ENCODE results near the gene MRPS27. TPM values are rescaled to one million over a fixed set of nuclear protein-coding genes. Genes with fewer than 3 reads are reported as not detected.

The MRPS27 gene
- polyA plus RNA-seq, 2 of the 4 experiments (the other 2 are of a cell fraction), result 81.0 to 141 TPM

DNA sequence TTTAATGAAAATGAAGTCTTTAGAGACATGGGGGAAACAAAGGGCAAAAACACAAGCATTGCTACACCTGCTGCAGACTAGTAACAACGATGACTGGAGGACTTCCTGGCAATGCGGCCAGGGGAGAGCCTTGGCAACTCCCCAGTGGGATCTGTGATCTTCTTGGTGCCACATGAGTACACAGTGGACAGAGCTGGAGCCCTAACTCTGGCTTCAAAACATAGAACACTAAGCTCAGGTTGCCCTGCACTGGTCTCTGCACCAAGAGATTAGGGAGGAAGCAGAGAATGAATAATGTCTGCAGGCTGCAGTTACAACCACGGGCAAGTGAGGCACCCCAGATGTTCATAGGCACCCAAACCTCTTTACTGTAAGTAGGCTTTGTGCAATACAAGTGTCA is 91.1 kb downstream of the MRPS27 start (continued):
- TF ChIP-seq, protein P1, sequence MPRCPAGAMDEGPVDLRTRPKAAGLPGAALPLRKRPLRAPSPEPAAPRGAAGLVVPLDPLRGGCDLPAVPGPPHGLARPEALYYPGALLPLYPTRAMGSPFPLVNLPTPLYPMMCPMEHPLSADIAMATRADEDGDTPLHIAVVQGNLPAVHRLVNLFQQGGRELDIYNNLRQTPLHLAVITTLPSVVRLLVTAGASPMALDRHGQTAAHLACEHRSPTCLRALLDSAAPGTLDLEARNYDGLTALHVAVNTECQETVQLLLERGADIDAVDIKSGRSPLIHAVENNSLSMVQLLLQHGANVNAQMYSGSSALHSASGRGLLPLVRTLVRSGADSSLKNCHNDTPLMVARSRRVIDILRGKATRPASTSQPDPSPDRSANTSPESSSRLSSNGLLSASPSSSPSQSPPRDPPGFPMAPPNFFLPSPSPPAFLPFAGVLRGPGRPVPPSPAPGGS (IDR thresholded peaks at IDR 0.05), result no peak

DNA sequence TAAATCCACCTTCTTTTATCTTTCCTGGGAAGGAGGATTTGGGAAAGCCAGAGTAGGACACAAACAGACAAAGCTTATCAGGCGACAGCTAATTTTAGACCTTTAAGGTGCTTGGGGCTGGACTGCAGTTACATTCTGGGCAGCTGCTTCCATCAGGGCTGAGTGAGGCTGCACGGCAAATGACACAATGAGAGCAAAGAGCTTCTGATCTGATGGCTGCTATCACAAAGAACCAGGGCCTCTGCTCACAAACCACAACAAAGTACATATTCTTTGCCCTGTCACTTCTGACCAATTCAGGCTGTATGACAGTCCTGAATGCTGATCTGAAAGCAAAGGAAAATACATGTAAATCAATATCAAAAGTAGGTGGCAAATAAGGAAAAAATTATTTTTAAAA is 93.1 kb downstream of the MRPS27 start:
- TF ChIP-seq NPAS2 (CRISPR knock-in tag; IDR thresholded peaks at IDR 0.05; ENCODE audit: borderline replicate concordance) (no peak), ESRRA (IDR thresholded peaks at IDR 0.05; ENCODE audit: borderline replicate concordance, low read length) (no peak), TFCP2L1 (CRISPR knock-in tag; IDR thresholded peaks at IDR 0.05) (no peak), SREBF2 (IDR thresholded peaks at IDR 0.05) (no peak), JUN (IDR thresholded peaks at IDR 0.05) (no peak), EP300 (IDR thresholded peaks at IDR 0.05) (no peak), EHF (CRISPR knock-in tag; IDR thresholded peaks at IDR 0.05) (no peak), RARB (CRISPR knock-in tag; IDR thresholded peaks at IDR 0.05) (no peak), HDAC2 (IDR thresholded peaks at IDR 0.05) (no peak), CHD2 (IDR thresholded peaks at IDR 0.05; ENCODE audit: low read length, partially characterized antibody) (no peak), POLR2AphosphoS2 (conservative IDR thresholded peaks at IDR 0.05; ENCODE audit: low read length) (no peak), CHD4 (IDR thresholded peaks at IDR 0.05; ENCODE audit: borderline replicate concordance) (no peak)
- TF ChIP-seq, protein P2, sequence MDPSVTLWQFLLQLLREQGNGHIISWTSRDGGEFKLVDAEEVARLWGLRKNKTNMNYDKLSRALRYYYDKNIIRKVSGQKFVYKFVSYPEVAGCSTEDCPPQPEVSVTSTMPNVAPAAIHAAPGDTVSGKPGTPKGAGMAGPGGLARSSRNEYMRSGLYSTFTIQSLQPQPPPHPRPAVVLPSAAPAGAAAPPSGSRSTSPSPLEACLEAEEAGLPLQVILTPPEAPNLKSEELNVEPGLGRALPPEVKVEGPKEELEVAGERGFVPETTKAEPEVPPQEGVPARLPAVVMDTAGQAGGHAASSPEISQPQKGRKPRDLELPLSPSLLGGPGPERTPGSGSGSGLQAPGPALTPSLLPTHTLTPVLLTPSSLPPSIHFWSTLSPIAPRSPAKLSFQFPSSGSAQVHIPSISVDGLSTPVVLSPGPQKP (IDR thresholded peaks at IDR 0.05; ENCODE audit: low read depth, low read length), result no peak
- TF ChIP-seq, protein P1 (IDR thresholded peaks at IDR 0.05), result no peak
- TF ChIP-seq, protein P3, sequence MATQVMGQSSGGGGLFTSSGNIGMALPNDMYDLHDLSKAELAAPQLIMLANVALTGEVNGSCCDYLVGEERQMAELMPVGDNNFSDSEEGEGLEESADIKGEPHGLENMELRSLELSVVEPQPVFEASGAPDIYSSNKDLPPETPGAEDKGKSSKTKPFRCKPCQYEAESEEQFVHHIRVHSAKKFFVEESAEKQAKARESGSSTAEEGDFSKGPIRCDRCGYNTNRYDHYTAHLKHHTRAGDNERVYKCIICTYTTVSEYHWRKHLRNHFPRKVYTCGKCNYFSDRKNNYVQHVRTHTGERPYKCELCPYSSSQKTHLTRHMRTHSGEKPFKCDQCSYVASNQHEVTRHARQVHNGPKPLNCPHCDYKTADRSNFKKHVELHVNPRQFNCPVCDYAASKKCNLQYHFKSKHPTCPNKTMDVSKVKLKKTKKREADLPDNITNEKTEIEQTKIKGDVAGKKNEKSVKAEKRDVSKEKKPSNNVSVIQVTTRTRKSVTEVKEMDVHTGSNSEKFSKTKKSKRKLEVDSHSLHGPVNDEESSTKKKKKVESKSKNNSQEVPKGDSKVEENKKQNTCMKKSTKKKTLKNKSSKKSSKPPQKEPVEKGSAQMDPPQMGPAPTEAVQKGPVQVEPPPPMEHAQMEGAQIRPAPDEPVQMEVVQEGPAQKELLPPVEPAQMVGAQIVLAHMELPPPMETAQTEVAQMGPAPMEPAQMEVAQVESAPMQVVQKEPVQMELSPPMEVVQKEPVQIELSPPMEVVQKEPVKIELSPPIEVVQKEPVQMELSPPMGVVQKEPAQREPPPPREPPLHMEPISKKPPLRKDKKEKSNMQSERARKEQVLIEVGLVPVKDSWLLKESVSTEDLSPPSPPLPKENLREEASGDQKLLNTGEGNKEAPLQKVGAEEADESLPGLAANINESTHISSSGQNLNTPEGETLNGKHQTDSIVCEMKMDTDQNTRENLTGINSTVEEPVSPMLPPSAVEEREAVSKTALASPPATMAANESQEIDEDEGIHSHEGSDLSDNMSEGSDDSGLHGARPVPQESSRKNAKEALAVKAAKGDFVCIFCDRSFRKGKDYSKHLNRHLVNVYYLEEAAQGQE (IDR thresholded peaks at IDR 0.05), result no peak
- H3K4me3 ChIP-seq, result no peak overlapping the region
- CTCF ChIA-PET, result interaction anchor here (1.2 to 1.7 kb wide), 3 partner anchors 15 to 445 kb away, joined by 3 to 6 read pairs (median 3); no protein-coding TSS in a partner anchor
- ATAC-seq (no peak), DNase-seq (ENCODE audit: low read depth in 1 of 2, low spot score in 1 of 2) (no peak), FAIRE-seq (no peak)
- no peak overlapping the region for H3K4me2 ChIP-seq
- no peak overlapping the region for H3K27ac ChIP-seq
- whole genome bisulfite sequencing (ENCODE audit: missing lambda C conversion rate), result 80% methylated on average over 2 of the region's 2 CpGs
- POLR2A ChIA-PET, result no interaction called here
- H3K9me3 ChIP-seq, result no peaks in the 10 kb centered on the region
- no peaks in the 10 kb centered on the region for H3K4me1 ChIP-seq

DNA sequence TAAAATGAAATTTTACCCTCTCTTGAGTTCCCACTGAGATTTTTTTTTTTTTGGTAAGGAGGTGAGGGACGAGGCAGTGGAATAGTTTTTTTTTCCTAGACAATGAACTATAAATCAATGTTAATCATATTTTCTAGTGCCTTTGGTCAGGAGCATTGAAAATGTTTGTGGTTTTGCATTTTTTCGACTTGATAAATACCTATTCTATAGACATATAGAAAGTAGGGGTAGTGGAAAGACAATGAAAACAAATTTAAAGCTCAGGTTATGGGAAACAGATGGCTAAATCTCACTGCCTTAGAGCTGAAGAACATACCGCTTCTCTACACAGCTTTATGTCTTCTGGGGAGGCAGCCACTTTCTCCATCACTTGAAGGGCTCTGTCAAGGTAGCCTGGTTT is 94.3 kb downstream of the MRPS27 start:
- ChIA-PET POLR2A (no interaction called here), CTCF (interaction anchor here (0.7 to 1.7 kb wide), 3 partner anchors 16 to 443 kb away, joined by 3 to 6 read pairs (median 6); no protein-coding TSS in a partner anchor)
- H3K27ac ChIP-seq, result no peak overlapping the region
- H3K4me2 ChIP-seq, result no peak overlapping the region
- ATAC-seq (no peak), DNase-seq (ENCODE audit: low read depth in 1 of 2, low spot score in 1 of 2) (no peak), FAIRE-seq (no peak)
- H3K9me3 ChIP-seq, result no peaks in the 10 kb centered on the region
- TF ChIP-seq ZSCAN20 (CRISPR knock-in tag; IDR thresholded peaks at IDR 0.05) (no peak), JUNB (IDR thresholded peaks at IDR 0.05) (no peak)
- no peaks in the 10 kb centered on the region for H3K4me1 ChIP-seq
- WGBS (ENCODE audit: missing lambda C conversion rate), result 93% methylated on average over 3 of the region's 3 CpGs
- H3K4me3 ChIP-seq, result no peak overlapping the region
